Measurements from ENCODE around the gene SLC45A2. TPM values are rescaled to one million over a fixed set of nuclear protein-coding genes. Genes with fewer than 3 reads are reported as not detected.

The SLC45A2 gene
- total RNA-seq, 1 experiment from 2014 or later, result not detected

GRCh38 chr5:33936004-33936380 lies 48.5 kb downstream of the SLC45A2 start:
- no peaks in the 10 kb centered on the region for H3K9me2 ChIP-seq (replicated peaks; ENCODE audit: insufficient read depth, low read length)
- H3K79me2 ChIP-seq (ENCODE audit: low read length), result no peaks in the 10 kb centered on the region
- H3K4me3 ChIP-seq (ENCODE audit: low read length), result no peak overlapping the region
- no peaks in the 10 kb centered on the region for H3K36me3 ChIP-seq (ENCODE audit: insufficient read depth, low read length)
- no peaks in the 10 kb centered on the region for H3K27me3 ChIP-seq (ENCODE audit: low read length)
- no peak overlapping the region for H3K27ac ChIP-seq (ENCODE audit: low read length)
- DNase-seq, result no peak
- no peak overlapping the region for H3K9ac ChIP-seq (ENCODE audit: low read length)
- H4K20me1 ChIP-seq (ENCODE audit: insufficient read depth, low read depth, low read length), result no peaks in the 10 kb centered on the region
- H3K4me1 ChIP-seq (ENCODE audit: low read length), result no peaks in the 10 kb centered on the region
- H3K4me2 ChIP-seq (ENCODE audit: low read depth, low read length, poor library complexity, severe bottlenecking), result no peak overlapping the region
- no peaks in the 10 kb centered on the region for H3K9me3 ChIP-seq (ENCODE audit: low read length)
- H2AFZ ChIP-seq (ENCODE audit: low read length), result no peak overlapping the region

GRCh38 chr5:33934176-33934575 lies 50.3 kb downstream of the SLC45A2 start:
- Histone ChIP-seq H3K27ac (ENCODE audit: low read length) (no peak overlapping the region), H2AFZ (ENCODE audit: low read length) (no peak overlapping the region), H4K20me1 (ENCODE audit: insufficient read depth, low read depth, low read length) (no peaks in the 10 kb centered on the region), H3K4me3 (ENCODE audit: low read length) (no peak overlapping the region), H3K9ac (ENCODE audit: low read length) (no peak overlapping the region), H3K9me3 (ENCODE audit: low read length) (no peaks in the 10 kb centered on the region), H3K79me2 (ENCODE audit: low read length) (no peaks in the 10 kb centered on the region), H3K36me3 (ENCODE audit: insufficient read depth, low read length) (no peaks in the 10 kb centered on the region), H3K27me3 (ENCODE audit: low read length) (no peaks in the 10 kb centered on the region), H3K4me2 (ENCODE audit: low read depth, low read length, poor library complexity, severe bottlenecking) (no peak overlapping the region), H3K4me1 (ENCODE audit: low read length) (no peaks in the 10 kb centered on the region), H3K9me2 (replicated peaks; ENCODE audit: insufficient read depth, low read length) (no peaks in the 10 kb centered on the region)
- no peak for DNase-seq

- no peak overlapping the region for H3K9ac ChIP-seq (ENCODE audit: low read length)
- H3K4me1 ChIP-seq (ENCODE audit: low read length), result no peaks in the 10 kb centered on the region
- H3K4me3 ChIP-seq (ENCODE audit: low read length), result no peak overlapping the region
- H3K79me2 ChIP-seq (ENCODE audit: low read length), result no peaks in the 10 kb centered on the region
- H3K9me2 ChIP-seq (replicated peaks; ENCODE audit: insufficient read depth, low read length), result no peaks in the 10 kb centered on the region
- H3K27ac ChIP-seq (ENCODE audit: low read length), result no peak overlapping the region
- no peaks in the 10 kb centered on the region for H3K27me3 ChIP-seq (ENCODE audit: low read length)
- no peaks in the 10 kb centered on the region for H3K36me3 ChIP-seq (ENCODE audit: insufficient read depth, low read length)
- no peak overlapping the region for H3K4me2 ChIP-seq (ENCODE audit: low read depth, low read length, poor library complexity, severe bottlenecking)
- no peak overlapping the region for H2AFZ ChIP-seq (ENCODE audit: low read length)
- no peaks in the 10 kb centered on the region for H4K20me1 ChIP-seq (ENCODE audit: insufficient read depth, low read depth, low read length)
- H3K9me3 ChIP-seq (ENCODE audit: low read length), result no peaks in the 10 kb centered on the region
- no peak for DNase-seq
Measured at GRCh38 chr5:33933723-33934169, 50.7 kb downstream of the SLC45A2 start.

GRCh38 chr5:33931136-33931535 lies 53.4 kb downstream of the SLC45A2 start:
- Histone ChIP-seq H3K4me1 (ENCODE audit: low read length) (peaks cover 9% of the 10 kb centered on the region), H3K27me3 (ENCODE audit: low read length) (no peaks in the 10 kb centered on the region), H3K9me2 (replicated peaks; ENCODE audit: insufficient read depth, low read length) (no peaks in the 10 kb centered on the region), H3K79me2 (ENCODE audit: low read length) (no peaks in the 10 kb centered on the region), H3K4me2 (ENCODE audit: low read depth, low read length, poor library complexity, severe bottlenecking) (no peak overlapping the region), H2AFZ (ENCODE audit: low read length) (no peak overlapping the region), H3K9ac (ENCODE audit: low read length) (no peak overlapping the region), H4K20me1 (ENCODE audit: insufficient read depth, low read depth, low read length) (no peaks in the 10 kb centered on the region), H3K9me3 (ENCODE audit: low read length) (no peaks in the 10 kb centered on the region), H3K27ac (ENCODE audit: low read length) (no peak overlapping the region), H3K36me3 (ENCODE audit: insufficient read depth, low read length) (no peaks in the 10 kb centered on the region), H3K4me3 (ENCODE audit: low read length) (no peak overlapping the region)
- no peak for DNase-seq

- Histone ChIP-seq H3K9me2 (replicated peaks; ENCODE audit: insufficient read depth, low read length) (no peaks in the 10 kb centered on the region), H3K36me3 (ENCODE audit: insufficient read depth, low read length) (no peaks in the 10 kb centered on the region), H3K9ac (ENCODE audit: low read length) (no peak overlapping the region), H3K79me2 (ENCODE audit: low read length) (no peaks in the 10 kb centered on the region), H3K4me3 (ENCODE audit: low read length) (no peak overlapping the region), H3K4me1 (ENCODE audit: low read length) (peaks cover 9% of the 10 kb centered on the region), H3K27ac (ENCODE audit: low read length) (no peak overlapping the region), H2AFZ (ENCODE audit: low read length) (no peak overlapping the region), H4K20me1 (ENCODE audit: insufficient read depth, low read depth, low read length) (no peaks in the 10 kb centered on the region), H3K9me3 (ENCODE audit: low read length) (no peaks in the 10 kb centered on the region), H3K27me3 (ENCODE audit: low read length) (no peaks in the 10 kb centered on the region), H3K4me2 (ENCODE audit: low read depth, low read length, poor library complexity, severe bottlenecking) (no peak overlapping the region)
- no peak for DNase-seq
Measured at GRCh38 chr5:33929925-33930690, 54.4 kb downstream of the SLC45A2 start.

- H3K4me2 ChIP-seq (ENCODE audit: low read depth, low read length, poor library complexity, severe bottlenecking), result no peak overlapping the region
- no peaks in the 10 kb centered on the region for H3K9me2 ChIP-seq (replicated peaks; ENCODE audit: insufficient read depth, low read length)
- H3K4me3 ChIP-seq (ENCODE audit: low read length), result no peak overlapping the region
- no peaks in the 10 kb centered on the region for H4K20me1 ChIP-seq (ENCODE audit: insufficient read depth, low read depth, low read length)
- H3K4me1 ChIP-seq (ENCODE audit: low read length), result peaks cover 9% of the 10 kb centered on the region
- DNase-seq, result no peak
- H3K27me3 ChIP-seq (ENCODE audit: low read length), result no peaks in the 10 kb centered on the region
- no peaks in the 10 kb centered on the region for H3K9me3 ChIP-seq (ENCODE audit: low read length)
- no peak overlapping the region for H3K27ac ChIP-seq (ENCODE audit: low read length)
- no peak overlapping the region for H2AFZ ChIP-seq (ENCODE audit: low read length)
- no peaks in the 10 kb centered on the region for H3K79me2 ChIP-seq (ENCODE audit: low read length)
- no peak overlapping the region for H3K9ac ChIP-seq (ENCODE audit: low read length)
- H3K36me3 ChIP-seq (ENCODE audit: insufficient read depth, low read length), result no peaks in the 10 kb centered on the region
Measured at GRCh38 chr5:33928283-33928682, 56.2 kb downstream of the SLC45A2 start.

GRCh38 chr5:33927685-33928084 lies 56.8 kb downstream of the SLC45A2 start:
- H3K79me2 ChIP-seq (ENCODE audit: low read length), result no peaks in the 10 kb centered on the region
- no peaks in the 10 kb centered on the region for H4K20me1 ChIP-seq (ENCODE audit: insufficient read depth, low read depth, low read length)
- no peak overlapping the region for H3K4me3 ChIP-seq (ENCODE audit: low read length)
- DNase-seq, result no peak
- no peaks in the 10 kb centered on the region for H3K9me2 ChIP-seq (replicated peaks; ENCODE audit: insufficient read depth, low read length)
- H3K9me3 ChIP-seq (ENCODE audit: low read length), result no peaks in the 10 kb centered on the region
- peaks cover 9% of the 10 kb centered on the region for H3K4me1 ChIP-seq (ENCODE audit: low read length)
- no peaks in the 10 kb centered on the region for H3K36me3 ChIP-seq (ENCODE audit: insufficient read depth, low read length)
- H2AFZ ChIP-seq (ENCODE audit: low read length), result no peak overlapping the region
- H3K27me3 ChIP-seq (ENCODE audit: low read length), result no peaks in the 10 kb centered on the region
- no peak overlapping the region for H3K4me2 ChIP-seq (ENCODE audit: low read depth, low read length, poor library complexity, severe bottlenecking)
- no peak overlapping the region for H3K27ac ChIP-seq (ENCODE audit: low read length)
- H3K9ac ChIP-seq (ENCODE audit: low read length), result no peak overlapping the region

GRCh38 chr5:33925278-33925677 lies 59.2 kb downstream of the SLC45A2 start:
- no peak overlapping the region for H2AFZ ChIP-seq (ENCODE audit: low read length)
- H3K36me3 ChIP-seq (ENCODE audit: insufficient read depth, low read length), result no peaks in the 10 kb centered on the region
- H3K9me2 ChIP-seq (replicated peaks; ENCODE audit: insufficient read depth, low read length), result no peaks in the 10 kb centered on the region
- no peaks in the 10 kb centered on the region for H4K20me1 ChIP-seq (ENCODE audit: insufficient read depth, low read depth, low read length)
- no peak overlapping the region for H3K4me2 ChIP-seq (ENCODE audit: low read depth, low read length, poor library complexity, severe bottlenecking)
- H3K9me3 ChIP-seq (ENCODE audit: low read length), result no peaks in the 10 kb centered on the region
- no peak overlapping the region for H3K27ac ChIP-seq (ENCODE audit: low read length)
- H3K9ac ChIP-seq (ENCODE audit: low read length), result no peak overlapping the region
- H3K79me2 ChIP-seq (ENCODE audit: low read length), result no peaks in the 10 kb centered on the region
- DNase-seq, result no peak
- H3K27me3 ChIP-seq (ENCODE audit: low read length), result no peaks in the 10 kb centered on the region
- H3K4me1 ChIP-seq (ENCODE audit: low read length), result peaks cover 9% of the 10 kb centered on the region
- no peak overlapping the region for H3K4me3 ChIP-seq (ENCODE audit: low read length)

All from Karpas-422 (cell line).